Activated CD8-positive, alpha-beta T cell treated with anti-CD3 and anti-CD28 coated beads, Interleukin-2, amount 10 ng/mL, durations not matched to agents 7 days and 5 days (primary cell): ENCODE results near the gene MTX1. TPM values are rescaled to one million over a fixed set of nuclear protein-coding genes. Genes with fewer than 3 reads are reported as not detected.

Experiments
- ATAC-seq: fragments of 150-1000 bp; cut with Tn5 transposase; one replicate; pipeline ENCODE4 v1.10.0; 2021; ENCODE audit warnings: moderate library complexity
- CTCF ChIA-PET: fragments of 350-600 bp; sonication (Branson Sonifier 250); formaldehyde crosslinking; loops from one replicate; lab custom pipeline; 2021; ENCODE audit warnings: antibody characterized with exemption; lab: Charles Lee
- POLR2A ChIA-PET: fragments of 350-600 bp; sonication (Branson Sonifier 250); formaldehyde crosslinking; loops from one replicate; lab custom pipeline; 2021; ENCODE audit warnings: antibody characterized with exemption; lab: Charles Lee
- DNase-seq: peaks from one replicate; pipeline ENCODE4 v3.0.0-alpha.2; 2020
- H3K27ac Mint-ChIP-seq: one replicate; pipeline ENCODE4 v1.8.0; 2021; ENCODE audit warnings: mild to moderate bottlenecking, mixed read lengths
- H3K27me3 Mint-ChIP-seq: one replicate; pipeline ENCODE4 v1.8.0; 2021; ENCODE audit warnings: low read depth, mixed read lengths
- H3K36me3 Mint-ChIP-seq: one replicate; pipeline ENCODE4 v1.8.0; 2021; ENCODE audit warnings: low read depth, mixed read lengths
- H3K4me1 Mint-ChIP-seq: one replicate; pipeline ENCODE4 v1.8.0; 2021; ENCODE audit warnings: low read depth, mixed read lengths
- H3K4me3 Mint-ChIP-seq: one replicate; pipeline ENCODE4 v1.8.0; 2021; ENCODE audit warnings: mild to moderate bottlenecking, mixed read lengths
- H3K9me3 Mint-ChIP-seq: one replicate; pipeline ENCODE4 v1.8.0; 2022; ENCODE audit warnings: mixed read lengths; ENCODE audit not compliant: insufficient read depth
- total RNA-seq, 2 experiments: library from RNA; stranded (reverse); gene quantifications; one replicate each; pipeline ENCODE4 v1.2.3, GENCODE V29; 2021

Gene MTX1
- total RNA-seq, 2 experiments from 2014 or later, result 43.0 to 46.3 TPM

DNA sequence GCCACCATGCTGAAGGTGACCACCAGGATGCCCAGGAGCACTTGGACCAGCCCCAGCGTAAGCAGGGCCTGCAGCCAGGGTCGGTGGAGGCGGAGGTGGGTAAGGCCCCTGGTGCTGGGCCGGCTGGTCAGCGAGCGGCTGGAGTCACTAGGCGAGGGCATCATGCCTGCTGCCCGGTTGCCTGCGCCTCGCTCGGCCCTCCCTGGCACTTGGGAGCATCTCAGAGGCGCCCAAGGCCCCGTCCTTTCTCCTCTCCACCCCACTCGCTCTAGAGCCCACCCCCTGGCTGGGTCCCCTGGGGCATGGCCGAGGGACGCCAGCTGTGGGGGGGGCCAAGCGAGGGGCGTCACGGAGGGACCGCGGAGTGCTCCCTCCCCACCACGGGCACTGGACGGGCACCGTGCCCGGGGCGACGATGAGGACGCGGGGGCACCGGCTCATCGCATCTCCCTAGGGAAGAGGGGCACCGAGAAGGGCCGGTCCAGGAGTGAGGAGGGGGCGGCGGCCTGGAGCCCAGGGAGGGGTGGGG lies 46.3 kb downstream of the MTX1 start:
- no peak for ATAC-seq

DNA sequence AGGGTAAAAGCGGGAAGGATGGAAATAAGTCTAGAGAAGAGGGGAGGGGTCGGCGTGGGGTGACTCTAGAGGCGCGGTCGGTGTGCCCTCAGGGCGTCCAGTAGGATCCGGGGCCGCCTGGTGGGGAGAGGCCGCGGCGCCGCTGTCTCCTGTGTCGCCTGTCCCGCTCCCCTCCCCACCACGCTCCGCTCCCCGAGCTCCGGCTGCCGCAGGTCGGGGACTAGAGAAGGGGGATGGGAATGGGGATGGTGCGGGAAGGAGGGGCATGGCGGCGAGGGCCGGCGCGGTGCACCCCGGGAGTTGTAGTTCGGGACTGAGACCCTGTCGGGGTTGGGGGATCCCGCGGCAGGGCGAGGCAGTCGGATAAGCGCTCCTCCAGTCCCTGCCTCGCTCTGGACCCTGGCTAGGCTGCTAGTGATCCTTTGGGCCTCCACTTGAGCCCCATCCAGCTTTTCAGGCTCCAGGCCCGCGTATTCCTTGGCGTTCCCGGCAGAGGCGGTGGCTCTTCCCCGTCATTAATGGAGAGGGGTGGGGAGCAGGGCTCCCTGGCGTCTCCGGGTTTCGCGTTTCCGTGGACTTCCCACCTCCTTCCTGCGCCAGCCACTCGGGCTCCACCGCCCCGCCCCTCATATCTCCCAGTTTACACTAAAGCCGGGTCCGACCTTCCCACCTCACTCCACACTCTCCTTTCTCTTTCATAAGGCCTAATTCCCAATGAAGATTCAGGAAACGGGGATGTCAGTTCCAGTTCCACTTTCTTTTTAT lies 46.9 kb downstream of the MTX1 start, which contains the start of gene ENTREP3:
Gene ENTREP3, minus strand, starts transcription at position 241 of the 765 bp plus-strand sequence. CDS start 606 bp downstream, outside the sequence.
- ChIA-PET POLR2A (interaction anchor here (0.9 to 1.7 kb wide), 6 partner anchors 11 to 61 kb away, joined by 3 to 6 read pairs (median 4); partner anchors contain the start of gene CLK2), CTCF (interaction anchor here (0.9 to 3.3 kb wide), 5 partner anchors 10 to 68 kb away, joined by 3 to 11 read pairs (median 3); partner anchors contain the start of gene CLK2)
- ATAC-seq, result peak; percentile 65
- peak; percentile 85 for DNase-seq
- Mint-ChIP-seq H3K4me3 (peak within 1 kb of the TSS; percentile 76), H3K4me1 (peaks cover 33% of the 10 kb centered on the region), H3K27me3 (no peaks in the 10 kb centered on the region), H3K36me3 (peaks cover 24% of the 10 kb centered on the region), H3K27ac (peak within 1 kb of the TSS; percentile 56), H3K9me3 (no peaks in the 10 kb centered on the region)

More for the DNA sequence above, 46.3 kb downstream of the MTX1 start:
- Mint-ChIP-seq H3K4me1 (peaks cover 31% of the 10 kb centered on the region), H3K27ac (peak overlapping the region; percentile 30), H3K36me3 (peaks cover 20% of the 10 kb centered on the region), H3K27me3 (no peaks in the 10 kb centered on the region), H3K9me3 (no peaks in the 10 kb centered on the region), H3K4me3 (peak overlapping the region; percentile 76)
- ChIA-PET CTCF (interaction anchor here (1.0 to 3.3 kb wide), 4 partner anchors 10 to 69 kb away, joined by 3 to 11 read pairs (median 4); partner anchors contain the start of gene CLK2), POLR2A (interaction anchor here (1.0 to 1.7 kb wide), 4 partner anchors 11 to 62 kb away, joined by 3 to 6 read pairs (median 4); partner anchors contain the start of gene CLK2)
- DNase-seq, result no peak

DNA sequence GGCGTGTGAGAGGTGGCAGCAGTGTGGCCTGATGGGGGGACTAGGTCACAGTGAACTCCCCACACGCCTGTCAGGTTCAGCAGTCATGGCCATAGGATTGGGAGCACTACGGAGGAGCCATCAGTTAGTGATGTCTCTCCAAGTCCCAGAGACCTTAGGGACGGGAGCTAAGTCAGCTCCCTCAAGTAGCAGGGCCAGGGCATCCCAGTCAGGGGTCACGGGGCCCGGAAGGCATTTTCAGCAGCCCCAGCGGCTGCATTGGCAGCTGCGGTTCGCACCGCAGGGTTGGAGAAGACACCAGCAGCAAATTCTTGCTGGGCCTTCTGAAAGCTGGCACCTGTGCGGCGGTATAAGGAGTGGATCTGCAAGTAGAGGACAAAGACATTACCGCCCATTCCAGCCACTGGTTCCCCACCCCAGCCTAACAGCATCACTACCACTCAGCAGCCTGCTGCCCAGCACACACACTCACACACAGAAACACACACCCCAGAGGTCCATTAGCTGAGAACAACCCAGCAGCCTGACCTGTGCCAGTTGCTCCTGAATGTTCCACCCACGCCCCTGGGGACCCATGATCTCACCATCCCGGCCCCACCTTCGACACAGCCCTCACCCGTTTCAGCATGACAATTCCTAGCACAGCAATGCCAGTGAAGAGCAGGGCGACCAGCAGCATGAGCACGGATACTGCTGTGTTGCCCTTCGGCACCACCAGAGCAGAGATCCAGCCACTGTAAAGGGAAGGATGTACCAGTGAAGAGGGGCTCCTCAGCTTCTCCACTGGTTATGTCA lies 47.8 kb downstream of the MTX1 start:
- H3K4me1 Mint-ChIP-seq, result peaks cover 33% of the 10 kb centered on the region
- peak overlapping the region; percentile 56 for H3K27ac Mint-ChIP-seq
- no peaks in the 10 kb centered on the region for H3K27me3 Mint-ChIP-seq

DNA sequence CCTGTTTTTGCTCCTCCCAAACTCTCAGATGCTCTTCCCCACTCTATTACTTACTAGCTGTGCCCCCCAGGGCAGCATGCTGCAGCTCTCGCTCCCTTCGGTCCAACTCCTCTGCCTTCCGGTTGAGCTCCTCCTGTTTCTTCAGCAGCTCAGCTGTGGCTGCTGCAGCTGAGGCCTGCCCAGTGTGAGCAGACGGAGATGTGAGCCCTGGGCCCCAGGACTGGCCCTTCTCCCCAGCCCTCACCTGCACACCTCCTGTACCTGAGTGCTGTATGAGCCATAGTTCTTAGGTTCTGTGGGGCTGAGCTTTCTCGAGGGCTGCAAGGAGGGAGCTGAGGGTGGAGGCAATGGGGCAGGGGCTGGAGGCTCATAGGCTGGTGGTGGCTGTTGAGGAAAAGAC lies 51.8 kb downstream of the MTX1 start:
- Mint-ChIP-seq H3K27me3 (no peaks in the 10 kb centered on the region), H3K27ac (peak overlapping the region; percentile 26), H3K4me3 (peak overlapping the region; percentile 98), H3K9me3 (no peaks in the 10 kb centered on the region), H3K4me1 (peaks cover 46% of the 10 kb centered on the region), H3K36me3 (peaks cover 65% of the 10 kb centered on the region)
- no peak for ATAC-seq
- no peak for DNase-seq
- CTCF ChIA-PET, result interaction anchor here (1.0 to 4.4 kb wide), 3 partner anchors 9 to 63 kb away, joined by 3 to 120 read pairs (median 4); no protein-coding TSS in a partner anchor
- POLR2A ChIA-PET, result interaction anchor here (0.8 kb wide), 1 partner anchor 63 kb away, joined by 3 read pairs; no protein-coding TSS in a partner anchor

More for the DNA sequence above, 47.8 kb downstream of the MTX1 start:
- Mint-ChIP-seq H3K4me3 (peak overlapping the region; percentile 76), H3K36me3 (peaks cover 26% of the 10 kb centered on the region), H3K9me3 (no peaks in the 10 kb centered on the region)
- CTCF ChIA-PET, result interaction anchor here (0.9 to 3.3 kb wide), 2 partner anchors 12 to 68 kb away, joined by 3 to 11 read pairs; no protein-coding TSS in a partner anchor
- DNase-seq, result no peak
- no peak for ATAC-seq
- POLR2A ChIA-PET, result interaction anchor here (0.7 to 1.7 kb wide), 6 partner anchors 10 to 47 kb away, joined by 3 to 6 read pairs (median 3); partner anchors contain the start of gene CLK2

DNA sequence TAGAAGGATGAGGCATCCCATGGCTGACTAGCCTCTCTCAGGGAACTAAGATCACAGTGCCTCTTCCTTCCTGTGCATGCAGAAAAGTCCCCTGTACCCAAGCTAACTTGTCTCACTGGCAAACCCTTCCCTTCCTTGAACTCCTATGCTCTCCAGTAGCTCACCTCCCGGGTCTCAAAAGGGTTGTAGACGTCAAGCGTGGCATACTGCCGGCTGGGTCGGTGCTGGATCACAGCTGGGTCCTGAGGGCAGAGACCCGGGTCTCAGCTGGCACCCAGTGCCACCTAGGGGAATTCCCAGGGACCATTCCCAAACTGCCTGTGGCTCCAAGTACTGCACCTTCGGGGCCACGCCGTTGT lies 53.0 kb downstream of the MTX1 start:
- H3K4me1 Mint-ChIP-seq, result peaks cover 42% of the 10 kb centered on the region
- H3K36me3 Mint-ChIP-seq, result peaks cover 73% of the 10 kb centered on the region
- ChIA-PET POLR2A (interaction anchor here (1.0 to 1.9 kb wide), 7 partner anchors 9 to 67 kb away, joined by 3 to 21 read pairs (median 6); partner anchors contain the start of gene CLK2), CTCF (interaction anchor here (0.8 to 4.4 kb wide), 10 partner anchors 11 to 715 kb away, joined by 3 to 120 read pairs (median 4); partner anchors contain the start of genes CLK2, FDPS and KRTCAP2)
- H3K9me3 Mint-ChIP-seq, result no peaks in the 10 kb centered on the region
- peak; percentile 46 for DNase-seq
- peak overlapping the region; percentile 98 for H3K4me3 Mint-ChIP-seq
- H3K27me3 Mint-ChIP-seq, result no peaks in the 10 kb centered on the region
- peak overlapping the region; percentile 93 for H3K27ac Mint-ChIP-seq
- peak; percentile 31 for ATAC-seq

DNA sequence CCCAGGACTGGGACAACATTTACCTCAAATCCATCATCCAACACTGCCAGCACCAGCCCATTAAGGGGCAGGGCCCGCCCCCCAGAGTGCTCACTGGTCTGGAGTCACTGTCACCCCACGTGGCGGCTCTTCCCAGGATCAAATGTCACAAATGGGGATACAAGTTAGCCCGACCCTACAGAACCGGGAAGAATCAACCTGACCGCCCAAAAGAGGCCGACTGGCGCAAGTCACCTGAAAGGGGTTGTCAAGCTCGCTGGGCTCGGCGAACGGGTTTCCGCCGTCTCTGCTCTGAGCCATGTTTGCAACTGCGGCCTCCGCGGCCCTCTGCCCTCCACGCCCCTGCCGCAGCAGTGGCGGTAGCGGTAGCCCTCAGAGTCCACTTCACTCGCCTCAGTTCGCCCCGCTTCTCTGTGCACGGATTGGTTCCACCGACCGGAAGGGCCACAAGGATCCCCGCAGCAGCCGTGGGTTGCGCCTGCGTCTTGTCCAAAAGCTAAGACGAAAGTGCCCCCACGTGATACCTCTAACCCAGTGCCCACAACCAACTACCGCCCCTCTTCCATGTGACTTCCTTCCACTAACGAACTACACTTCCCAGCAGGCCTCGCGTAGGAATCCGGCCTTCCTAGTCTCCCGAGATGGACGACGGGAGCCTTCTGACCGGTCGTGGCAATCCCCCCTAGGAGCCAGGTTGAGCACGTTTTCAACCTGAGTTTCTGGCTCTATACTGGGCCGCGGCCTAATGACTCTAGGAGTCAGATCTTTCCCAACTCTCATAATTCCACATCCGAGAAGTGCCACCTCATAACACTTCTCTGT lies 53.6 kb downstream of the MTX1 start, which contains the start of gene SCAMP3:
Gene SCAMP3, minus strand, starts transcription at position 509 of the 822 bp plus-strand sequence. Its CDS starts 209 bp downstream, at position 300.
- no peaks in the 10 kb centered on the region for H3K27me3 Mint-ChIP-seq
- H3K9me3 Mint-ChIP-seq, result no peaks in the 10 kb centered on the region
- ATAC-seq (peak; percentile 95), DNase-seq (peak; percentile 94)
- POLR2A ChIA-PET, result interaction anchor here (1.0 to 1.9 kb wide), 7 partner anchors 8 to 68 kb away, joined by 3 to 21 read pairs (median 6); partner anchors contain the start of gene CLK2
- peak within 1 kb of the TSS; percentile 93 for H3K27ac Mint-ChIP-seq
- peaks cover 42% of the 10 kb centered on the region for H3K4me1 Mint-ChIP-seq
- CTCF ChIA-PET, result interaction anchor here (0.8 to 4.4 kb wide), 9 partner anchors 11 to 715 kb away, joined by 3 to 120 read pairs (median 5); partner anchors contain the start of genes CLK2, FDPS and KRTCAP2
- peaks cover 73% of the 10 kb centered on the region for H3K36me3 Mint-ChIP-seq
- peak within 1 kb of the TSS; percentile 98 for H3K4me3 Mint-ChIP-seq

DNA sequence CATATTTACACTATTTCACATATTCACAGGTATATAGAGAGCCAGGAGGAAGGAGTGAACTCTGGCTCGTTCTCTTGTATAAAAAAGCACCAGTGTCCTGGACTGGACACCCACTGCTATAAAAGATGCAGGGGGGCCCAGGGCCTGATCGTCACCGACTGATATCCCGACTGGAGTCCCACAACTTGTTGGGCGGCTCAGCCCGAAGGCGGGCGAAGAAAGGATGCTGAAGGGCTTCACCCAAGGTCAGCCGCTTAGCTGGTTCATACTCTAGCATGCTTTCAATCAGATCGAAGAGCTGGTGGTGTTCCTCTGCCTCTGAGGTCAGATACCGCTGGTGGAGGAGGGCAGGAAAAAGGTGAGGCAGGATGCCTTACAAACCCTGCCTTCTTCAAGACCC lies 54.6 kb downstream of the MTX1 start:
- Mint-ChIP-seq H3K4me1 (peaks cover 42% of the 10 kb centered on the region), H3K27me3 (no peaks in the 10 kb centered on the region), H3K36me3 (peaks cover 77% of the 10 kb centered on the region), H3K4me3 (peak overlapping the region; percentile 98), H3K9me3 (no peaks in the 10 kb centered on the region), H3K27ac (peak overlapping the region; percentile 93)
- DNase-seq (no peak), ATAC-seq (no peak)
- ChIA-PET CTCF (interaction anchor here (0.8 to 5.5 kb wide), 2 partner anchors 11 to 61 kb away, joined by 3 to 59 read pairs; no protein-coding TSS in a partner anchor), POLR2A (interaction anchor here (0.8 to 1.8 kb wide), 2 partner anchors 10 to 45 kb away, joined by 3 to 10 read pairs; partner anchors contain the start of genes CLK2 and FDPS)

Other genes starting within 250 kb of the MTX1 start
- 10 to 100 TPM; 40.2 to 43.9 TPM for gene PYGO2, start 246.9 kb upstream of the MTX1 start, total RNA-seq
- 10 to 100 TPM; 69.6 to 72.4 TPM for gene SHC1, start 237.9 kb upstream of the MTX1 start, total RNA-seq
- gene CKS1B, start 234.0 kb upstream of the MTX1 start, total RNA-seq, result 100 to 1,000 TPM; 151 to 153 TPM
- gene FLAD1, start 225.4 kb upstream of the MTX1 start, total RNA-seq, result 10 to 100 TPM; 39.8 to 45.2 TPM
- gene LENEP, start 215.1 kb upstream of the MTX1 start, total RNA-seq, result 1 to 10 TPM in 1 of 2 experiments, under 1 TPM in 1; 0.91 to 1.1 TPM
- 10 to 100 TPM; 35.5 to 42.5 TPM for gene ZBTB7B, start 205.9 kb upstream of the MTX1 start, total RNA-seq
- gene DCST2, start 174.9 kb upstream of the MTX1 start, total RNA-seq, result under 1 TPM; 0.24 to 0.37 TPM
- gene DCST1, start 174.9 kb upstream of the MTX1 start, total RNA-seq, result not detected
- 10 to 100 TPM; 29.7 to 29.8 TPM for gene ADAM15, start 157.4 kb upstream of the MTX1 start, total RNA-seq
- gene EFNA4, start 145.0 kb upstream of the MTX1 start, total RNA-seq, result 1 to 10 TPM; 7.8 to 9.7 TPM
- 1 to 10 TPM; 3.8 to 5.5 TPM for gene EFNA3, start 129.9 kb upstream of the MTX1 start, total RNA-seq
- not detected for gene EFNA1, start 80.8 kb upstream of the MTX1 start, total RNA-seq
- gene SLC50A1, start 72.8 kb upstream of the MTX1 start, total RNA-seq, result 10 to 100 TPM; 37.5 to 38.9 TPM
- 10 to 100 TPM; 53.2 to 57.7 TPM for gene DPM3, start 68.2 kb upstream of the MTX1 start, total RNA-seq
- 100 to 1,000 TPM; 170 to 190 TPM for gene KRTCAP2, start 35.4 kb upstream of the MTX1 start, total RNA-seq
- 10 to 100 TPM; 14.6 TPM for gene TRIM46, start 34.8 kb upstream of the MTX1 start, total RNA-seq
- 10 to 100 TPM; 13.4 to 15.0 TPM for gene THBS3, start 798 bp upstream of the MTX1 start, total RNA-seq
- 10 to 100 TPM; 29.3 to 29.7 TPM for gene ENTREP3, start 46.8 kb downstream of the MTX1 start, total RNA-seq
- gene SCAMP3, start 53.7 kb downstream of the MTX1 start, total RNA-seq, result 10 to 100 TPM; 77.9 to 84.2 TPM
- 100 to 1,000 TPM; 101 to 104 TPM for gene CLK2, start 64.8 kb downstream of the MTX1 start, total RNA-seq
- gene HCN3, start 68.8 kb downstream of the MTX1 start, total RNA-seq, result 1 to 10 TPM; 4.9 to 5.1 TPM
- gene PKLR, start 92.7 kb downstream of the MTX1 start, total RNA-seq, result not detected
- 100 to 1,000 TPM; 270 to 271 TPM for gene FDPS, start 100.2 kb downstream of the MTX1 start, total RNA-seq
- 10 to 100 TPM; 33.7 to 35.1 TPM for gene RUSC1, start 112.2 kb downstream of the MTX1 start, total RNA-seq